Activated B cell treated with CpG ODN at 0.5 μM for 24 hours (primary cell): ENCODE results near the gene GLTP. TPM values are rescaled to one million over a fixed set of nuclear protein-coding genes. Genes with fewer than 3 reads are reported as not detected.
A peak's percentile ranks its signal among the peaks of the same experiment; 100 is the strongest.

Source experiments
- ATAC-seq: fragments of 200-7000 bp; cut with Tn5 transposase; one replicate; pipeline ENCODE4 v1.10.0; 2021; ENCODE audit warnings: low read depth, mild to moderate bottlenecking, moderate library complexity
- CTCF ChIA-PET: fragments of 350-600 bp; sonication (Branson Sonifier 250); formaldehyde crosslinking; loops from one replicate; lab custom pipeline; 2021; ENCODE audit warnings: antibody characterized with exemption; lab: Charles Lee
- POLR2A ChIA-PET: fragments of 350-600 bp; sonication (Branson Sonifier 250); formaldehyde crosslinking; loops from one replicate; lab custom pipeline; 2021; ENCODE audit warnings: antibody characterized with exemption; lab: Charles Lee
- DNase-seq: peaks from one replicate; pipeline ENCODE4 v3.0.0; 2022
- H3K27ac Mint-ChIP-seq: one replicate; pipeline ENCODE4 v1.8.0; 2020; ENCODE audit warnings: mixed read lengths
- H3K27me3 Mint-ChIP-seq: one replicate; pipeline ENCODE4 v1.8.0; 2021; ENCODE audit warnings: mixed read lengths
- H3K36me3 Mint-ChIP-seq: one replicate; pipeline ENCODE4 v1.8.0; 2021; ENCODE audit warnings: low read depth, mixed read lengths
- H3K4me1 Mint-ChIP-seq: one replicate; pipeline ENCODE4 v1.8.0; 2021; ENCODE audit warnings: mixed read lengths
- H3K4me3 Mint-ChIP-seq: one replicate; pipeline ENCODE4 v1.8.0; 2020; ENCODE audit warnings: mild to moderate bottlenecking, mixed read lengths
- H3K9me3 Mint-ChIP-seq: one replicate; pipeline ENCODE4 v1.8.0; 2020; ENCODE audit warnings: mixed read lengths
- intact Hi-C: fragments of 100-400 bp; cut with micrococcal nuclease; formaldehyde crosslinking; loops from one replicate; pipeline ENCODE4 v1.15.1; 2024
- total RNA-seq: library from RNA; stranded (reverse); gene quantifications from 2 replicates; pipeline ENCODE4 v1.2.3, GENCODE V29; 2022
- TF ChIP-seq, protein P1 (sequence below): fragments of 200-600 bp; IDR thresholded peaks from one replicate; pipeline ENCODE4 v1.8.0; 2022; ENCODE audit warnings: antibody characterized with exemption, mild to moderate bottlenecking

Gene GLTP
- total RNA-seq, 1 donor from 2014 or later, result 26.5 TPM

GRCh38 chr12:109896188-109896587 is 15.8 kb upstream of the GLTP start:
- TF ChIP-seq, protein P1, sequence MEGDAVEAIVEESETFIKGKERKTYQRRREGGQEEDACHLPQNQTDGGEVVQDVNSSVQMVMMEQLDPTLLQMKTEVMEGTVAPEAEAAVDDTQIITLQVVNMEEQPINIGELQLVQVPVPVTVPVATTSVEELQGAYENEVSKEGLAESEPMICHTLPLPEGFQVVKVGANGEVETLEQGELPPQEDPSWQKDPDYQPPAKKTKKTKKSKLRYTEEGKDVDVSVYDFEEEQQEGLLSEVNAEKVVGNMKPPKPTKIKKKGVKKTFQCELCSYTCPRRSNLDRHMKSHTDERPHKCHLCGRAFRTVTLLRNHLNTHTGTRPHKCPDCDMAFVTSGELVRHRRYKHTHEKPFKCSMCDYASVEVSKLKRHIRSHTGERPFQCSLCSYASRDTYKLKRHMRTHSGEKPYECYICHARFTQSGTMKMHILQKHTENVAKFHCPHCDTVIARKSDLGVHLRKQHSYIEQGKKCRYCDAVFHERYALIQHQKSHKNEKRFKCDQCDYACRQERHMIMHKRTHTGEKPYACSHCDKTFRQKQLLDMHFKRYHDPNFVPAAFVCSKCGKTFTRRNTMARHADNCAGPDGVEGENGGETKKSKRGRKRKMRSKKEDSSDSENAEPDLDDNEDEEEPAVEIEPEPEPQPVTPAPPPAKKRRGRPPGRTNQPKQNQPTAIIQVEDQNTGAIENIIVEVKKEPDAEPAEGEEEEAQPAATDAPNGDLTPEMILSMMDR, result no peak
- ChIA-PET POLR2A (interaction anchor here (1.0 kb wide), 1 partner anchor 14 kb away, joined by 4 read pairs; no protein-coding TSS in a partner anchor), CTCF (no interaction called here)
- Mint-ChIP-seq H3K27ac (no peak overlapping the region), H3K4me1 (peaks cover 43% of the 10 kb centered on the region), H3K36me3 (peaks cover 6% of the 10 kb centered on the region), H3K9me3 (no peaks in the 10 kb centered on the region), H3K4me3 (no peak overlapping the region), H3K27me3 (no peaks in the 10 kb centered on the region)
- intact Hi-C loops, result no loop called here
- ATAC-seq (no peak), DNase-seq (no peak)

DNA sequence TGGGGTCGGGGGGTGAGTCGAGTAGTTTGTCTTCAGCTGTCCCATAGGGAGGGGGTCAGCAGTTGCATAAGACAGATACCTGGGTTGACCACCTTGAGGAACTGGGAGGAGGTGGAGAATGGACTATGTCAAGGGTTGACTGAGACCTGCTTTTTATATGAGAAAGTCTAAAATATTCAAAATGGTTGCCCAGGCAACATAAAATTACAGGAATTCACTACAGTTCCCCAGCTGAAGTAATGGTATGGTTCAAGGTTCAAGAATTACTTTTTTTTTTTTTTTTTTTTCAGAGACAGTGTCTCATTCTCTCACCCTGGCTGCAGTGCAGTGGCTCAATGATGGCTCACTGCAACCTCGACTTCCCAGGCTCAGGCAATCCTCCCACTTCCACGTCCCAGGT is 14.6 kb upstream of the GLTP start:
- CTCF ChIA-PET, result no interaction called here

GRCh38 chr12:109893261-109893995 is 13.1 kb upstream of the GLTP start:
- Mint-ChIP-seq H3K4me1 (peaks cover 46% of the 10 kb centered on the region), H3K27me3 (no peaks in the 10 kb centered on the region), H3K4me3 (no peak overlapping the region), H3K27ac (peak overlapping the region; percentile 83), H3K9me3 (no peaks in the 10 kb centered on the region), H3K36me3 (no peaks in the 10 kb centered on the region)
- ChIA-PET CTCF (no interaction called here), POLR2A (interaction anchor here (0.7 kb wide), 2 partner anchors 108 to 417 kb away, joined by 3 read pairs; partner anchors contain the start of gene KCTD10)
- intact Hi-C loops, result no loop called here
- TF ChIP-seq, protein P1, result no peak
- ATAC-seq (peak; percentile 25), DNase-seq (no peak)

More for the DNA sequence above, 14.6 kb upstream of the GLTP start:
- no peaks in the 10 kb centered on the region for H3K9me3 Mint-ChIP-seq
- H3K36me3 Mint-ChIP-seq, result peaks cover under 1% of the 10 kb centered on the region
- peaks cover 40% of the 10 kb centered on the region for H3K4me1 Mint-ChIP-seq
- POLR2A ChIA-PET, result interaction anchor here (0.6 to 0.7 kb wide), 2 partner anchors 10 to 1779 kb away, joined by 6 to 10 read pairs; no protein-coding TSS in a partner anchor
- no peak overlapping the region for H3K4me3 Mint-ChIP-seq
- TF ChIP-seq, protein P1, result no peak
- intact Hi-C loops, result no loop called here
- no peaks in the 10 kb centered on the region for H3K27me3 Mint-ChIP-seq
- DNase-seq (no peak), ATAC-seq (no peak)
- no peak overlapping the region for H3K27ac Mint-ChIP-seq

GRCh38 chr12:109892748-109893147 is 12.4 kb upstream of the GLTP start:
- POLR2A ChIA-PET, result interaction anchor here (0.6 to 0.7 kb wide), 2 partner anchors 416 to 821 kb away, joined by 3 to 6 read pairs; partner anchors contain the start of gene KCTD10
- H3K4me3 Mint-ChIP-seq, result no peak overlapping the region

More at GRCh38 chr12:109892748-109893147, 12.4 kb upstream of the GLTP start:
- Mint-ChIP-seq H3K27ac (peak overlapping the region; percentile 83), H3K36me3 (no peaks in the 10 kb centered on the region), H3K27me3 (no peaks in the 10 kb centered on the region), H3K4me1 (peaks cover 53% of the 10 kb centered on the region), H3K9me3 (no peaks in the 10 kb centered on the region)
- intact Hi-C loops, result no loop called here
- CTCF ChIA-PET, result no interaction called here
- ATAC-seq (peak; percentile 63), DNase-seq (no peak)
- TF ChIP-seq, protein P1, result no peak
